Stimulated activated CD8-positive, alpha-beta memory T cell treated with anti-CD3 and anti-CD28 coated beads, Interleukin-12 subunit alpha, Interleukin-12 subunit beta, amount 100 ng/mL, for 24 hours (primary cell): ENCODE measurements around the gene STC2.

Experiments
- DNase-seq: peaks from one replicate; pipeline ENCODE4 v3.0.0-alpha.2; 2020; ENCODE audit errors: extremely low read depth

Gene STC2

DNA sequence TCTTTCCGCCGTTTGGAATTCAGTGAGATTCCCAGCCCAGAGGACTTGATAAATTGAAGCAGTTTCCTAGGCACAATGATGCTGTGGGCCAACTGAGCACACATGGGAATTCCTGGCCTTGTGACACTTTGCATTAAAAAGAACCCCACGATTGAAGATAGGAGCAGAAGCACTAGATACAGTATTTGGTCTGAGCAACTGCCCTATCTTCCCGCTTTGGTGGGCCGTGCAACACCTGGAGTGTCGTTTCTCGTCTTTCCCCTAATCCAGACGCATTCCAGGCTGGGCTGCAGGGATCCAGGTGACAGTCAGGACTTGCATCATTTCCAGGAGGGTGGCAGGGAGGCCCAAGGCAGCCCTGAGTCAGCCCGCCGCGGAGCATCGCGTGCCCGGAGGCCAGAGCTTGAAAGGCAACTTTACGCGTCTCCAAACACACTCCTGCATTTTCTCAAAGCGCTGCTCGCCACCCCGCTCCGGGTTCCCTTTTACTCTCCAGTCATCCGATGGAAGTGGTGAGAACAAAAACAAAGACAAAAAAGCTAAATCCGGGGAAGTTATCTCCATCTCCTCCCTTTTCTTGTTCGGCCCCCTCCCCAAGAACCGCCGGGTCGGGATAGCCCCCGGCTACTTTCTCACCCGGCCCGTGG lies 753 bp upstream of the STC2 start:
- no peak for DNase-seq

DNA sequence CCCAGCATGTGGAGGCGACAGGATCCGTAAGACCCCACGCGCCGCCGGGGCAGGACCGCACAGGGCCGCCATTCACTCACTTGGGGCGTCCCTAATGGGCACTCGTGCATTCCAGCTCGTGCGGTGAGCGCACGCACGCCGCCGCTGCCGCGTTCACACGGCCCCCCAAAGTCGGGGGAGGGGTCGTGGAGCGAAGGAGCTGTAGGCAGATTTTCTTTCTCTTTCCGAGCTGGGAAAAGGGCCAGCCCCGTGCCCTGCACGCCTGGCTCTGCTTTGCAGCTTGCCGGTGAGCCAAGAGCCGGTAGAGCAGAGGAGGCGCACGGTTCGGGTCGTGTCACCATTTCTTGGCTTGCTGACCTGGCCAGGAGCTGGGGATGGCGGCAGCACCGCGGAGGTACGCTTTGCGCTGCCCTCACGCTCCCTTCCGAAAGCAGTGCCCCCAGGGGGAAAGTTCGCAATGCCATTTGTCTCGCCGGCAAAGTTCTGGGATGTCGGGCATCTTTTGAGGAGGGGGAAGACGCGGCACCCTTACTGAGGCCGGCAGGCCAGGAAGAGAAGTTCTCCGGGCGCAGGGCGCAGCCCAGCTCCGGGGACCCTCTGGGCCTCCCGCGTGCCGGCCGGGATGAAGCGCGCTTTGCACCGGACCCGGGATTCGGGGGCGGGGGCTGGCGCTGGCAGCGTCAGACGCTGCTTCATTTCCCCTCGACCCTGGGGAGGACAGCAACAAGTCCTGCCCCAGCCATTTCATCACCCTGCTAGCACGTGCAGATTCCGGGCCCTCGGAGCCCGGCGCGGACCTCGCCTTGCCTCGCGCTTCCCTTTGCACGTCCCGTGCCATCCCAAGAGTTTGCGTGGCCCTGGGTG lies 898 bp downstream of the STC2 start:
- DNase-seq = no peak

DNA sequence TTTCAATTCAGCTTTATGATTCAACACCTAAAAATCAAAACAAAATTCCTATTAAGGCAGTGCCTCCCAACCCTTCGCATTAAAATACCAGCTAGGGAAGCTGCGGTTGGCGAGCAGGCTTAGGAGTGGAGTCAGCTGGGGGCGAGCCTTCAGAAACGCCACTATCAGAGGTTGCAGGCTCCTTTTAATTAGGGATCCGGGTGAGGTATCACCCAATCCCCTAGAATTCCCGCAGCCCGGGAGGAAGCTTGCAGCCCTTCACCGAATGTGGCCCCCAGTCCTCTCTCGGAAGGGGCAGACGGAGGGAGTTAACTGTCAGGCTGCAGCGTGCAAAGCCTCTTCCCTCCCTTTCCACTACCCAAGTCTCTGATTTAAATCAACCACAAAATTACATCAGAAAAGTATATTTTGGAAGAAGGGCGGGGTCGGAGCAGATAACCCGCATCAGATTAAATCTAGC lies 1.7 kb downstream of the STC2 start:
- no peak for DNase-seq

DNA sequence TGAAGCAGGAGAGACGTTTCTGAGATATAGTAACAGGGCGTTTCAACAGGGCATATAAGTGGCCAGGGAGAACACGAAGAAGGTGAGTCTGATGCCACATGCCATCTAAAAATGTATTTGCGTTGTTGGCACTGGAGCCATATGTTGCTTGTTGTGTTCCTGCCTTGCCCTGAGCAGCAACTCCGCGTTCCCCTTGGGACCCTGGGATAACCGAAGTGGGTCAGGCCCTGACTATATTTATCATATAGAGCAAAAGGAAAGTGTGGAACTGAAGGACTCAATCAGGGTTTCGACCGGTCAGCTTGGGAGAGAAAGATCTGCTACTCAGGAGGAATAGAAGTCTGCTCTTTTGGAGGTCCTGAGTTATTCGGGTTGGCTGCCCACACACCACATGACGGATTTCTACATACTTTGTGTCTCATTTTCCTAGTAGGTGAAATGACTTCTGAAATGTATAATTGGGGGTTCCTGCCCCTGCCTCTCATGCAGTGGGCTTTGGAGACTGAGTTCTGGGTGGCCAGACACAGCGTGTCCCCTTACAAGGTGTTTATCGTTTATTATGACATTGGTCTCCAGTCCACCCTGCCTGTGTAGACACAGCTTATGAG lies 3.0 kb downstream of the STC2 start:
- no peak for DNase-seq

DNA sequence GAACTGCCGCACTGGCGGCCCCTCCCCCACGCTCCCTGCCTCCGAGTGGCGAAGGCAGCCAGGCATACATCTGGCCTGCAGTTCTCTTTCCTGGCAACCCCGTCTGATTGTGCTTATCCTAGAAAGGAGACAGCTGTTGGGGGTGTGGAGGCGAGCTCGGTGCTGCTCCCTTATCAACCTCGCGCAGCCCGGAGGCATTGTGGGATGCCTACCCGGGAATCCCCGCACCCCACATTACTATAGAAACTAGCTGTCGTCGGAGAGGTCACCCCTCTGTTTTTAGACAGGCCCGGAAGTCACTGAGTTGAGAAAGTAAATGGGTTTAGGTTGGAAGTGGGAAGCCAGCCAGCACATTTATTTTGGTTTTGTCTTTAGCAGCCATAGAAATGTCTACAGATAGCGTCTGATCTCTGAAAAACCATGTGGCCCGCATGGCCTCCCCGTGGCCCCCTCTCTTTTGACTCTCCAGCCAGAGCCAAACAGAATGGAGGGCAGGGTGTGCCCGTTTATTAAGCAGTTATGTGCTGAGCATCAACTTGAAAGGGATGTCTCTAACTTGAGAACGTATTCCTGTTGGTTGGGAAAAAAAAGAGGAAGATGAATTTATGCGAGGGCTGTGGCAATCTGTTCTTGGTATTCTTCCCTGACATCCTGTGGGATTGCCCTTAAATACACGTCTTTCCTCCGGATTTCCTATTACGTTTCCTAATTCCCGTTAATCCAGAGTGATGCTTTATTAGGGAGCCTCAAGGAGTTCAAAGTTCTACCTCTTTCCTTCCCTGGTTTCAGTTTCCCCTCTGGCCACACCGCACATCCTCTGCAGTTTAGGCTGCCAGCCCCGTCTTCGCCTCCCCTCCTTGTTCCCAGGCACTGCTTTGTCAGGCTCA lies 3.9 kb downstream of the STC2 start:
- DNase-seq = no peak

DNA sequence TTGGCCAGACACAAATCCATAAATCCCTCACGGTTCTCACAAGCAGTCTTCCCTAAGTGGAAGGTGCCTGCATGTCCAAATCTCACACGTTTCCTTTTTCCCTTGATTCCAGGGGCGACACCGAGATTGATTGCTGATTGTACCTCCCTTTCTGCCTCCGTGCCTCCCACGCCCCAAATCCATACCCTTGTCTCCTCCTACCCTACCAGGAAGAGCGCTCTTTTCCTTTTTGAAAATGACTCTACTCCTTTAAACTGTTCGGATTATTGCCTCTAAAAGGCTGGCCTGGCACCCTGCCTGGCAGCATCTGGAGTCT lies 4.5 kb downstream of the STC2 start:
- no peak for DNase-seq

DNA sequence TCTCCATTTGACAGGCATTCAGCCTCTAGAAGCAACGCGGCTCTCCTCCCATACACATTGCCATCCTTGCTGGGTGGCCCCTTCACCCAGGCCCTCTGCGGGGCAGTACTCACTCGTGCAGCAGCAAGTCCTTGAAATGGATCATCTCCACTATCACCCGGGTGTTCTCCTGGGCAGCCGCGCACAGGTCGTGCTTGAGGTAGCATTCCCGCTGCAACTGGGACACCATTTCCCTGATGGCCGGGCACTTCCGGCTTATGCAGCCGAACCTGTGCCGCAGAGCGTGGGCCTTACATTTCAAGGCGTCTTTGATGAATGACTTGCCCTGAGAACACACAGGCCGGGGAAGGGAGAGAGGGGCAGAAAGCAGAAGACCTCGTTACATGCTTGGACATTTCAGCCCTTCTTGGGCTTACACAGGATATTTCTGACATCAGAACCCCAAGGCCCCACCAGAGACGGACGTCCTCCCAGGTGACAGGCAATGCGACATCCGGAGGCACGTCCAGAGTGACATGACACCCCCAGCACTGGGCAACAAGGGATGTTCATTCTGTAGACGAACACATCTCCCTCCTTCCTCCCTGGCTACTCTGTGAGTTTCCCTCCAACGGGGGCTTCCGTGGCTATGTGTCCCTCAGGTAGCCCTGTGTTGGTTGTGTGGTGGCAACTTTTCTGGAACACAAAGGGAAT lies 5.0 kb downstream of the STC2 start:
- no peak for DNase-seq

DNA sequence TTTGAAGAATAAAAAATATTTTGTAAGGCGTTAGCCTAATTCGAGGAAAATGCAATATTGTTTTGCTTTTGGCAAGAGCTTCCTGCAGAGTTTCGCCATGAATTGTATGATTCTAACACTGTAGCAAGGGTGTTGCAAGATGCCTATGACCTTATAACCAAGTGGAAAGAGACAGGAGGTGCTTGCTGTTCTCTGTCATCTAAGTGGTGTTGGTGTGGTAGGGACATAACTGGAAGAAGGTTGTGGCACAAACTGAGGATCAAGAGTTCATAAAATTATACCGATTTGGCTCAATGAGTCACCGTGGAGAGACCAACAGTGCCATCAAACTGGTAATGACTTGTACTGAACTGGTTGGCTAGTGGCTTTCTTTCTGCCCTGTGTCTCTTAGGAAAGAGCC lies 6.3 kb downstream of the STC2 start:
- DNase-seq = no peak

DNA sequence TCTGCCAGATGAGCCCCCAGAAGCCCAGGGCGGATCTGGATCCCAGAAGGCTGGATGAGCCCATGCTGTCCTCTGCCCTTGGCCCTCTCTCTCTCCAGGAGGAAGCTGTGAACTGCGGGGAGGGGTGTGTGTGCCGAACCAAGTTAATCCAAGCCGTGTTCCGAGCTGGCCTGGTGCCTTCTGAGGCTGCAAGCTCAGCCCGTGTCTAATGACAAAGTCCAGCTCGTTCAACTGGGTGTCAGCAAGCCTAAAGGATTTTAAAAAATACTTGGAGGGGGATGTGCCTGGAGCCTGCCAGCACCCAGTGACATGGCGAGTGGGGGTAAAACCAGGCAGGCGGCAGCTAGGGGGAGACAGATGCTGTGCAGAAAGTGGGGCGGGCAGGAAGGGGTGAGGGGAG lies 8.0 kb downstream of the STC2 start:
- no peak for DNase-seq

DNA sequence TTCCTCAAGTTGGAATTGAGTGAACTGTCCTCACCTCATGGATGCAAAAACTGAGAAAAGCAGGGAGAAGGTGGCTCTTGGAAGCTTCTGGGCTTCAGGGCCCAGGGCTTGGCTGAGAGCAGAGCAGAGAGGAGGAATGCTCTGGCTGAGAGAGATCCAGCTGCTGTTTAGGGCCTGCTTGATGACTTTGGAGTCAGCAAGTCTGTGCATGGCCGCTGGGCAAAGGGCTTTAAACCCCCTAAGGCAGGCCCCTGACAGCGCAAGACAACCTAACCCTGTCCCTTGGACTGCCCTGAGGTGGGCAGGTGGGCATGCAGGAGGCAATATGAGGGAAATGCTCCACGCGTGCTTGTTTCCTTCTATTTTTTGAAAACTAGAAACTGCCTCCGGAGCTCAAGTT lies 8.6 kb downstream of the STC2 start:
- DNase-seq = no peak

DNA sequence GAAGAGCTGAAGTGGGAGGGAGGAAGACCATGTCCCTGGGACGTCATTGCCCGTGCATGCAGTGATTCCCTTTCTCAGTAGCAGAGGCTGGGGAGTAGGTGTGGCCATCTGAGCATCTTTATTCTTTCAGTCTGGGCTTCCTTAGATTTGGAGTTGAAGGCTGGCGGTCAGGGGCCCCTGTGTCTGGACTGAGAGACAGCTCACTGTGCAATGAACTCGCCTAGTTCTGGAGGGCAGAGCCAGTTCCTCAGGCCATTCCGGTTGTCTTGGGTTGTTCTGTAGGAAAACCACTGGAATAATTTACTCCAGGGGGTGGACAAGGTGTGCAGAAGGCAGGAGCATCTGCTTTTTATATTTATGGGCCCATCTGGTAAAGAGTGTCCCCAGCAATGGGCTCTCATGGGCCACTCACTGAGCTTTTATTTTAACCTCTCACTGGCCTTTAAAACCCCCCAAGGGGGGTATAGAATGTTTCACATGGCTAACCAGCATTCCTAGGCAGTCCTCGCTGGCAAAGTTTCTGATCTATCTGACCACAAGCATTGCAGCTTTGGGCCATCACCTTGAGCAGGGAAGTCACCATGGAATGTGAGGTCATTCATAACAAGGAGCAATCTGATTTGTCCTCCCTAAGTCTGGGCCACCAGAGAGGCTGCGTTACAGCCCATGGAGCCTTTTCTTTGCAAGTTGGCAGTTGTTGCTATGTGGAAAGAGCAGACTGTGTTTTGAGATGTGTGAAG lies 9.2 kb downstream of the STC2 start:
- DNase-seq = no peak

DNA sequence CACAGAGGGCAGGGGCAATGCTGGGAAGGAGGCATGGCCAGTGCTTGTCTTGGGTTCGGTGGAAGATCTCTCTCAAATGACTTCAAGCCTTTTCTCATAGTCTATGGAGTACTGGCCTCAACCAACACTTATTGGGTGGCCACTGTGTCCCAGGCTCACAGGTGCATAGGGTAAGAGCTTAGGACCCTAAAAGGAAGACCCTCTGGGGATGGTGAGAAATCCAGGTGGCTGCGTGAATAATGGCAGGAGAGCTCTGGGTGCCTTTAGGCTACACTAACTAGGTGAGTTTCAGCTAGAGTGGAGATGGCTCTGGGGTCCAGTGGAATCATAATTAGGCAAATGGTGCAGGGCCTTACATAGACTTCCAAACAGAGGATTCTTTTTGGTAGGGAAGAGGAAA lies 9.9 kb downstream of the STC2 start:
- DNase-seq = no peak

DNA sequence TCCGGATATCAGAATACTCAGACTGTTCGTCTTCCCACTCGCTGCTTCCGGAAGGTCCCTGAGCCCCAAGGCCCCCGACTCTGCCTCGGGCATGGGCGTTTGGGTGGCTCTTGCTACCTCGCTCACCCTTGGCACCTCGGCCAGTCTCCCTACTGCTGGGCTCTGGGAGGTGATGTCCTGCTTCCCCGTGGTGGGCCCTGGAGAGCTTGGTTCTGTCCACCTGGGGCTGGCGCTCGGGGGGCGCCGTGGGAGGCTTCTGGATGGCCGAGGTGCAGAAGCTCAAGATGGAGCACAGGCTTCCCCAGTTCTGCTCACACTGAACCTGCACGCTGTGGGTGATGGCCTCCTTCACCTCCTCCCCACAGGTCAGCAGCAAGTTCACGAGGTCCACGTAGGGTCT lies 10.4 kb downstream of the STC2 start:
- no peak for DNase-seq

DNA sequence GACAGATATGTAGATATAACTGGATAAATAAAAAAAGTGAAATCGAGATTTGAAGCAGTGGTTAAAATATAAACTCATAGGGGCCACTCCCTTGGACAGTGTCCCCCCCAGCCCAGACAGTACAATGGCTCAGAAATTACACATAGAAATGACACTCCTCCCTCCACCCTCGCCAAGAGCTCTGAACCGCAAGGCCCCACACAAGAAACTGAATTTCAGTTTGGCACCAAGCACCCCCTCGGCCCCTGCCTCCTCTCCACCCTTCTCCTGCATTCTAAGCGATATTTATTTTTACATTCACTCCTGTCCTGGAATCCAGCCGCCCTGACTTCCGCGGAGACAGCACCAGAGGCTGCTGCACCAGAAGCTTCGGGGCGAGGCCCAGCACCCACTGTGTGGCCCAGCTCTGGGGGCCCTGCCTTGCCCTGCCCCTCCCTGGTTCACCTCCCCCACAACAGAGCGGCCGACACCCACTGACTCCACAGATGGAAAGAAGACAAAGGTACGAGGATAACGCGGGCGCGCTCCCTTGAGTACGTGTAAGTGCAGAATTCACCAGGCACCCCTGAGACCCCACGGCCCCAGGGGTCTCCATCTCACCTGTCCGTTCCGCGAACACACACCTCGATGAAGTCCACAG lies 11.0 kb downstream of the STC2 start:
- DNase-seq = no peak

DNA sequence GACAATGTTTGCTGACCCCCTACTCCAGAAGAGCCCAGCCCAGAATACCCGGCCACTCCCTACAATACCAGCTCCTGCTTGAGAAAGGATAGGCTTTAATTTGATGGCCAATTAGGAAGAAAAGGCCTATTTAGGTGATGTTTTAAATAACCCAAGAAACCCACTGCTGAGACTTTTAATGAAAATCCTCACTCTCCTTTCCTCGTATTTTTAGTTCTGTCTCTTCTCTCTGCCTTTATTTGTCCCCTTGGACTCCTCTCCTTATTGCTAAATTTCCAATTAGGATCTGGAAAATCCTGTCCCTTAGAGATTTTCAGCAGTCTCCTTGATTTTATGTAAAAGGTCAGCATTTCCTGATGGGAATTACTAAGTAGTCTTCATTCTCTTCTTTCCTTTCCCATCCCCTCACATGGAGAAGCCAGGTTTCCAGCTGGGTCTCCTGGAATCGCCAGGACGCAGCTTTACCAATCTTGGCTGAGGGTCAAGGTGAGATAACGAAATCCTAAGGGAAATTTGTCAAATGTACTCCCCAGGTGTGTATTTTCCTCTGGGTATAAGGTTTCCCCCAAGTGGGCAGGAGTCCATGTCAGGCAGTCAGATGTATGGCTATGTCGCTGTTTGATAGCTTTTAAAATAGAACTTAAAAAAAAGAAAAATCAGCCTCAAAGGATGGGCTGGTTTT lies 11.7 kb downstream of the STC2 start:
- DNase-seq = no peak

DNA sequence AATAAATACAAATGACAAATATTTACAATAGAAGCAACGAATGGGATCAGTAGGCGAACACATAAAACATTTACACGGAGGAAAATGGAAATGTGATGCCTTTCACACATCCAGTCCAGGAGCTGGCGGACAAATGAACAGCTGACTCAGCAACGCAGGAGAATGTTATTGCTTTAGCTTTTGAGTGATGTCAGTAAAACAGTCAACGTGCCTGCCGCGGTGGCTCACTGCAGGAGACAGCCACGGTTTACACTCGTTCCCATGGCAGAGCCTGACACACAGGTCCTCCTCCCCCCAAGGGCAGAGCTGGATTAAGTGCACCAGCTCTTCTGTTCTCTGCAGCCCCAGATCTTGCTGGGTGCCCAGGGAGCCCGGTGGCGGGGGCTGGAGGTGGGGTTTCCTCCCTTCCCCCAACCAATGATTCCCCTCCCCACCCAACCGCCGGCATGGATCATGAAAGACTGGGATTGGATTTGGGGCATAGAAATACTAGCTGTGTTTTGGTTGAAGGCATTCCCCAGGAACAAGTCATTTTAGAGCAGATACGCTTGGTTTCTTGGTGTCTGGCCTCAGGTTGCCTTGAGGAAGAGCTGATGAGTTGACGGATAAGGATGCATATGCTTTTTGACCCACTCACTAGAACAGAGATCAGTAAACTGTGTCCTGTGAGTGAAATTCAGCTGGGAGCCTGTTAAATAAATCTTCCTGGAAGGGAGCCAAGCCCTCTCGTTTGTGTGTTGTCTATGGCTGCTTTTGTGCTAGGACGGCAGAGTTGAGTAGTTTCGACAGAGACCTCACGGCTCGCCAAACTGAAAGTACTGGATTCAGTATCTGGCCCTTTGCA lies 12.5 kb downstream of the STC2 start:
- DNase-seq = no peak

DNA sequence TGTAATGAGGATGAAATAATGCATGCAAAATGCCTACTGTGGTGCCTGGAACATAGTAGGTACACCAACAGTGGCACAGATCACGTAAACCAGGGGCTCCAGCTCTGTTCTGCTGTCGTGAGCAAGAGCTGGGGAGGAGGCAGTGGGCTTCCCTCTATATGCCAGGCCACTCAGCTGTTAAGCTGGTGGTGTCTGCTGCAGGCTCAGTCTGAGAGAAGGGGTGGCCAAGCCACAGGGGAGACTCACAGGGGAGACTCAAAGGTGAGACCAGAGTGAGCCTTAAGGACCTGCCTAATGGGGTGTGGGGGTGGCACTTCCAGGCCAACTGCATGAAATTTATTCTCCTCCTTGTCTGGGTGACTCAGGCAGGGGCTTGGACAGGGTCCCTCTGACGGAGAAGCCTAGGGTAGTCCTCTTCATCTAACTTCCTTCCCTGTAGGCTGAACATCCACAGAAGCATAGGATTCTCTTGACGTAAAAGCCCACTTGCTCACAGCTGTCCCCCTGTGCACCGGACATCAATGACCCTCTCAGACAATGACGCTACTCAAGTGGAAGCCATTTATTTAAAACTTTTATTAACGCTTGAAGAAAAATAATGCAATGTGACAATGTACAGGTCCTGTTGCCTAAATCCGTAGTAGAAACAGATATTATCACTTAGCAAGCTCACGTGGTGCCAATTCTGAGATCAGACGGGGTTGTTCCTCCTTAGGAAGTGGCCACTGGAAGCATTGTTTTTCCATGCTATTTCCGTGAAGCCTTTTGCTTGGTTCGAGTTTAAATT lies 13.9 kb downstream of the STC2 start:
- DNase-seq = no peak

DNA sequence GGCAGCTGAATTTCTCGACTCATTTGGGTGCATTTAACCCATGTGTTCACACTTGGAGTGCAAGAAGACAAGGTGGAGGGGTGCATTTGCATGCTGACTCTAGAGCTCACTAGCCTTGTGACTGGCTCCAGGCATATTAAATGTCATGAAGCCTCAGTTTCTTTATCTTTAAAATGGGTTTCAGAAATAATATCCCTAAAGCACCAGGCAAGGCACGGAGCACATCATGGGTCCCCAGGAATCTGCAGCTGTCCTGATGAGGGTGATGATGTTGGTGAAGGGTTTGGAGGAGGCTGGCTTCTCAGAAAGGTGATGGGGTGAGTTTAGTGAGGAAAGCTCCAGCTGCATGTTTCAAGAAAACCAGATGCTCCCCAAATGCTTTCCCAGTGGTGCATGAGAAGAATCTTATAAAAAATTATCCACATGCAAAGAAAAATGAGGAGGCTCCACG lies 14.8 kb downstream of the STC2 start:
- no peak for DNase-seq
